GM18909 (cell line): Measurements from ENCODE around the gene CARS2.
A peak's percentile ranks its signal among the peaks of the same experiment; 100 is the strongest.
"Not testable (repeated sequence)": the region's sequence is repeated elsewhere in the genome, so short reads cannot be mapped to it uniquely, and the experiment has no call there.

Experiments
- ATAC-seq: cut with Tn5 transposase; IDR thresholded peaks from one replicate; pipeline ENCODE4 v1.9.1; 2021; ENCODE audit warnings: mild to moderate bottlenecking; ENCODE audit not compliant: unreplicated experiment, poor library complexity

The CARS2 gene

GRCh38 chr13:110712081-110712848 lies 6.3 kb upstream of the CARS2 start:
- peak; percentile 34 for ATAC-seq

- no peak for ATAC-seq
Observed at GRCh38 chr13:110706570-110707372, 855 bp upstream of the CARS2 start.

- no peak for ATAC-seq
Observed at GRCh38 chr13:110705356-110705825, 525 bp downstream of the CARS2 start.

GRCh38 chr13:110702591-110703526 lies 3.1 kb downstream of the CARS2 start:
- ATAC-seq, result no peak

GRCh38 chr13:110702089-110702488 lies 3.8 kb downstream of the CARS2 start:
- no peak for ATAC-seq

- not testable (repeated sequence) for ATAC-seq
Observed at GRCh38 chr13:110701061-110701460, 4.9 kb downstream of the CARS2 start.

GRCh38 chr13:110700641-110701040 lies 5.3 kb downstream of the CARS2 start:
- no peak for ATAC-seq

GRCh38 chr13:110700186-110700585 lies 5.7 kb downstream of the CARS2 start:
- no peak for ATAC-seq

- ATAC-seq, result peak; percentile 9
Observed at GRCh38 chr13:110699148-110700145, 6.5 kb downstream of the CARS2 start.

GRCh38 chr13:110698689-110699088 lies 7.2 kb downstream of the CARS2 start:
- ATAC-seq, result peak; percentile 68

- no peak for ATAC-seq
Observed at GRCh38 chr13:110697842-110698241, 8.1 kb downstream of the CARS2 start.

GRCh38 chr13:110696776-110697175 lies 9.1 kb downstream of the CARS2 start:
- no peak for ATAC-seq

- ATAC-seq, result not testable (repeated sequence)
Observed at GRCh38 chr13:110695774-110696173, 10.1 kb downstream of the CARS2 start.

GRCh38 chr13:110690516-110690915 lies 15.4 kb downstream of the CARS2 start:
- no peak for ATAC-seq

GRCh38 chr13:110689711-110690110 lies 16.2 kb downstream of the CARS2 start:
- ATAC-seq, result no peak

GRCh38 chr13:110689041-110689440 lies 16.9 kb downstream of the CARS2 start:
- ATAC-seq, result no peak

- no peak for ATAC-seq
Observed at GRCh38 chr13:110687736-110688135, 18.2 kb downstream of the CARS2 start.

- no peak for ATAC-seq
Observed at GRCh38 chr13:110685305-110686020, 20.5 kb downstream of the CARS2 start.
